Adrenal gland (tissue), 12 donors: ENCODE measurements around the gene KIF21B. TPM values are rescaled to one million over a fixed set of nuclear protein-coding genes. Genes with fewer than 3 reads are reported as not detected.

Experiments
- DNase-seq, 7 donors: peaks; one replicate each; pipeline ENCODE4 v3.0.0-alpha.2; 2019 to 2020
- H3K27ac ChIP-seq, 5 donors: fragments of 200-600 bp; sonication (generic) in 4 of 5; 1 replicate in 3 of 5; 2 replicates in 2 of 5; pipeline versions ENCODE4 v1.5.1 to v1.8.0; 2016 to 2020; ENCODE audit warnings: mild to moderate bottlenecking in 1 of 5
- H3K27me3 ChIP-seq: fragments of 200-600 bp; 2 replicates; pipeline ENCODE4 v1.8.0; 2021
- H3K36me3 ChIP-seq, 2 donors: fragments of 200-600 bp; replicated peaks in 1 of 2; 1 replicate in 1 of 2; 2 replicates in 1 of 2; pipeline versions ENCODE4 v1.5.1 to v1.8.0; 2018 to 2022
- H3K4me1 ChIP-seq, 2 donors: fragments of 200-600 bp; replicated peaks in 1 of 2; 1 replicate in 1 of 2; 2 replicates in 1 of 2; pipeline versions ENCODE4 v1.5.1 to v1.8.0; 2018 to 2021
- H3K4me3 ChIP-seq, 4 donors: fragments of 200-600 bp; sonication (generic) in 3 of 4; one replicate each; pipeline ENCODE4 v1.5.1; 2016 to 2018
- H3K9me3 ChIP-seq, 3 donors: fragments of 200-600 bp; sonication (generic) in 1 of 3; replicated peaks in 1 of 3; 1 replicate in 2 of 3; 2 replicates in 1 of 3; pipeline versions ENCODE4 v1.5.1 to v1.8.0; 2016 to 2021
- CTCF ChIP-seq, 6 experiments: fragments of 450-650 bp in 4 of 6; fragments of 200-600 bp in 2 of 6; sonication (generic) in 1 of 6; IDR thresholded peaks; 1 replicate in 5 of 6; 2 replicates in 1 of 6; pipeline versions ENCODE4 v1.5.1 to v1.8.0; 2016 to 2021; ENCODE audit warnings: antibody characterized with exemption in 6 of 6, mild to moderate bottlenecking in 2 of 6, moderate library complexity in 1 of 6
- POLR2A ChIP-seq, 2 donors: fragments of 450-650 bp; IDR thresholded peaks; one replicate each; pipeline ENCODE4 v1.6.1; 2017; ENCODE audit warnings: antibody characterized with exemption in 2 of 2, mild to moderate bottlenecking in 2 of 2, moderate library complexity in 1 of 2
- WGBS, 4 donors: extraction: QIAGEN DNeasy Blood & Tissue Kit in 2 of 4; methylation state at CpG; one replicate each; pipeline versions ENCODE4 v1.1.5 to v1.1.7; 2013 to 2017; 5-methylcytosine and 5-hydroxymethylcytosine counted together
- intact Hi-C, 2 donors: fragments of 100-400 bp; cut with DNase I; formaldehyde crosslinking; loops; one replicate each; pipeline versions ENCODE4 v1.14.1 to v1.15.0; 2022 to 2023
- polyA plus RNA-seq, 3 donors: library from polyadenylated mRNA; stranded (reverse); fragments of 200-250 nt in 2 of 3; fragments of 350-450 nt in 1 of 3; fragmentation: Illumina TruSeq in 1 of 3; extraction: RNeasy Lipid Tissue Mini Kit (QIAGEN cat#74804) in 1 of 3; gene quantifications; one replicate each; pipeline ENCODE4 v1.2.3, GENCODE V29; 2013 to 2014
- total RNA-seq, 9 donors: library from RNA; depleted of rRNA in 4 of 9; stranded (reverse); fragments of >200 nt in 4 of 9; fragments of 120-200 nt in 1 of 9; fragmentation: NEBNext Ultra II Directional in 1 of 9; extraction: Animal tissue kit (Norgen Biotek cat#: 25700) in 1 of 9; gene quantifications; one replicate each; pipeline versions ENCODE4 v1.1.0 to v1.2.4, GENCODE V29; 2013 to 2023
- donor health status: healthy with polysubstance abuse.
- donor health status: Bipolar disorder and iron deficiency.
- donor health status: DM: yes; HTN: yes; CAD: no.
- donor health status: DM: no; HTN: no; CAD: no.
- donor health status: DM: no; HTN: no; CAD: no.
- donor health status: DM: yes; HTN: yes; CAD: no.

Gene KIF21B
- total and polyA plus RNA-seq, 12 donors = 0.28 to 2.8 (median 1.3) TPM

- H3K27ac ChIP-seq = no peak overlapping the region
- peaks cover 3% of the 10 kb centered on the region for H3K27me3 ChIP-seq
- TF ChIP-seq POLR2A (IDR thresholded peaks at IDR 0.05) (no peak), CTCF (IDR thresholded peaks at IDR 0.05) (no peak)
- WGBS, 4 donors = 79 to 88% (median 85%) methylated on average over 8 to 11 of the region's 11 CpGs
- intact Hi-C loops = loop anchor here (2.0 to 10.0 kb wide), 3 partner anchors 73 to 255 kb away; no protein-coding TSS in a partner anchor
- no peaks in the 10 kb centered on the region for H3K9me3 ChIP-seq
- H3K36me3 ChIP-seq = no peaks in the 10 kb centered on the region
- DNase-seq = no peak
- H3K4me3 ChIP-seq = no peak overlapping the region
- H3K4me1 ChIP-seq = no peaks in the 10 kb centered on the region
Observed at GRCh38 chr1:200969726-200970561, 53.6 kb downstream of the KIF21B start.

DNA sequence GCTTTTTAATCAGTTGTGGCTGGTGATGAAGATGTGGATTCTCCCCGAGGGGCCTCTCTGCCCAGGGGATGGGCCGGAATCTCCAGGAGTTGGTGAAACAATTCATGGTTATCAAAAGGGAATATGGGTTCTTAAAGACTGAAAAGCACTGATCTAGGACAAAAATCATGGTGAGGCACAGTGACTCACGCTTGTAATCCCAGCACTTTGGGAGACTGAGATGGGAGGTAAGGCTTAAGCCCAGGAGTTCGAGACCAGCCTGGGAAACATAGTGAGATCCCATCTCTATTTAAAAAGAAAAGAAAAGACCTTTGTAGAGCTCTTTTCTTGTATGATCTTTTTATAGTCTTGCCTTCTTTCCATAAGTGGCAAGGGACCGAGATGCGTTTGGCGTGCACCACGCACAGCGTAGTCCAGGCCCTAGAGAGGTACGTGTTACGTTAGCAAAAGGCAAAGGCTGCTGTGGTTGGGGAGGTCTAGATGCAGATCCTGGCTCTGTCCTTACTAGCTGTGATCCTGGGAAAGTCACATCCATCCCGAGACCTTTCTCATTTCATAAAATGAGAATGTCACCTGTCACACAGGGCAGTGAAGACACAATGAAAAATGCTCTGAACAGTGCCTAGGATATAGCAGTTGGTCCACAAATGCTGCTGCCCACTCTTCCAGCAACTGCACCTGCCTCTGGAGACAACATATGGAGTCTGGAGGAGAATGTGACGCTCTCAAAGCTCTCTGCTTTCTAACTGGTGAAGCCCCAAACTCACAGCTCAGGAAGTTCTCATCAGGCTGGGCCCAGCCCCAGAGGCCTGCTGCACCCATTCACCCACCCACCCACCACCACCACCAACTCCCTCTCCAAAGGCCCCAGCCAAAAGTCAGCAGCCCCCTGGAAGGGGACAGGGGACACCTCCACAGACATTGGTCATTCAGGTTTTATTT is 54.8 kb downstream of the KIF21B start:
- Histone ChIP-seq H3K9me3 (no peaks in the 10 kb centered on the region), H3K4me3 (no peak overlapping the region), H3K36me3 (no peaks in the 10 kb centered on the region), H3K27ac (no peak overlapping the region), H3K4me1 (no peaks in the 10 kb centered on the region), H3K27me3 (peaks cover 3% of the 10 kb centered on the region)
- WGBS, 4 donors = 89 to 93% (median 91%) methylated on average over 12 to 13 of the region's 13 CpGs
- DNase-seq = no peak
- no peak for TF ChIP-seq CTCF (IDR thresholded peaks at IDR 0.05)
- TF ChIP-seq POLR2A (IDR thresholded peaks at IDR 0.05) = no peak
- intact Hi-C loops = no loop called here

DNA sequence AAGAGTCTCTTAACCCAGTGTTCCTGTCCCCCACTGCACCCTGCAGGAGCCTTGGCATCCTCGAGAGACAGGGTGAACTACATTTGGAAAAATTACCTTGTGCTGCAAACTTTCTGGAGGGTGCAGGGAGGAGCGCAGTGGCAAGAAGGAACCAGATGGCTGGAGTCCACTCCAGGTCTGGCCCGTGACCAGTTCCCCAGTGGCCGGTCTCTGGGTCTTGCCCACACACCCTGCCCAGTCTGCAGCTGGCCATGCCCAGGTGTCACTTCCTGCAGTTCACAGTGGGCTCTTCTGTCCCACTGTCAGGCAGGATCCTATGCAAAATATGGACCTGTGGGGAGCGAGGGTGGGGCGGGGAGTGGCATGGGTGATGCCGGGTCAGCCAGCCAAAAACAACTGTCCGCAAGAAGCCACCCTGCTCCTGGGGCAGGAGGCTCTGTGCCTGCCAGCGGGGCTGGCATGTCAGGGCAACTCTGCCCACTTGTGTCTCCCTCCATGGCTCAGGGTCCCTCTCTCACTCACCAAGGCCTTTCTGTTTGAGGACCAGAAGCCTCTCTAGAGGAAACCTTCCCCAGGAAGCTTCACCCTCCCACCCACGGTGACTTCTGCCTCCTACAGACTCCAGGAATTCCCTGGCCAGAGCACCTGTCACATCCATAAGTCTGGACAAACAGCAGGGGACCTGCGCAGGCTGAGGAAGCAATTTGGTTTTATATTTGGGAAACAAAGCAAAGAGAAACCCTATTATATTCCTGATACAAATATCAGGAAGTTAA is 55.6 kb downstream of the KIF21B start:
- WGBS, 4 donors = 81 to 89% (median 85%) methylated on average over 9 to 11 of the region's 11 CpGs

More for the DNA sequence above, 55.6 kb downstream of the KIF21B start:
- intact Hi-C loops = no loop called here
- TF ChIP-seq CTCF (IDR thresholded peaks at IDR 0.05) (no peak), POLR2A (IDR thresholded peaks at IDR 0.05) (no peak)
- Histone ChIP-seq H3K4me3 (no peak overlapping the region), H3K27me3 (peaks cover 3% of the 10 kb centered on the region), H3K27ac (no peak overlapping the region), H3K36me3 (no peaks in the 10 kb centered on the region), H3K4me1 (no peaks in the 10 kb centered on the region), H3K9me3 (no peaks in the 10 kb centered on the region)
- no peak for DNase-seq
